Mesothelial cell of epicardium (in vitro differentiated cells): ENCODE data around the gene ST8SIA4. TPM values are rescaled to one million over a fixed set of nuclear protein-coding genes. Genes with fewer than 3 reads are reported as not detected.

Experiments
- DNase-seq, 2 experiments: peaks; one replicate each; pipeline ENCODE4 v3.0.0; 2021; ENCODE audit warnings: low spot score in 2 of 2; ENCODE audit not compliant: unreplicated experiment in 2 of 2
- H3K27ac Mint-ChIP-seq: 2 replicates; pipeline ENCODE4 v1.8.0; 2021; ENCODE audit warnings: mixed read lengths
- H3K27me3 Mint-ChIP-seq: 2 replicates; pipeline ENCODE4 v1.8.0; 2021; ENCODE audit warnings: low read depth, mixed read lengths
- H3K36me3 Mint-ChIP-seq: 2 replicates; pipeline ENCODE4 v1.8.0; 2021; ENCODE audit warnings: mixed read lengths
- H3K4me1 Mint-ChIP-seq: 2 replicates; pipeline ENCODE4 v1.8.0; 2021; ENCODE audit warnings: mixed read lengths
- H3K4me3 Mint-ChIP-seq: 2 replicates; pipeline ENCODE4 v1.8.0; 2021; ENCODE audit warnings: mild to moderate bottlenecking, moderate library complexity, mixed read lengths
- H3K9me3 Mint-ChIP-seq: 2 replicates; pipeline ENCODE4 v1.8.0; 2021; ENCODE audit warnings: mixed read lengths
- CTCF ChIP-seq: fragments of 200-600 bp; sonication (generic); IDR thresholded peaks from one replicate; pipeline ENCODE4 v1.5.0; 2021; ENCODE audit warnings: antibody characterized with exemption; ENCODE audit not compliant: unreplicated experiment
- total RNA-seq: library from RNA; stranded (reverse); gene quantifications from 3 replicates; pipeline ENCODE4 v1.2.1, GENCODE V29; 2021

The ST8SIA4 gene
- total RNA-seq, 1 donor from 2014 or later = 9.6 TPM

DNA sequence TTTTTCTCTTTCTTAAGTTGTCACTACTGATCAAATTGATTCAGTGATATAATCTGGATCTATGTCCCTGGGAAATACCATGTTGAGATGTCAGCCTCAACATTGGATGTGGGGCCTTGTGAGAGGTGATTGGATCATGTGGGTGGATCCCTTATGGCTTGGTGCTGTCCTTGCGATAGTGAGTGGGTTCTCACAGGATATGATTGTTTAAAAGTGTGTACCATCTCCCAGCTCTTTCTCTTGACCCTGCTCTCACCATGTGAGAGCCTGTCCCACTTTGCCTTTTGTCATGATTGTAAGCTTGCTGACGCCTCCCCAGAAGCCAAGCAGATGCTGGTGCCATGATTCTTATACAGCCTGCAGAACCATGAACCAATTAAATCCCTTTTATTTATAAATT is 68.6 kb downstream of the ST8SIA4 start:
- no peaks in the 10 kb centered on the region for H3K36me3 Mint-ChIP-seq
- no peak overlapping the region for H3K4me3 Mint-ChIP-seq
- no peak for DNase-seq
- peaks cover 16% of the 10 kb centered on the region for H3K4me1 Mint-ChIP-seq
- no peaks in the 10 kb centered on the region for H3K27me3 Mint-ChIP-seq
- TF ChIP-seq CTCF = no peak
- H3K27ac Mint-ChIP-seq = no peak overlapping the region
- peaks cover 7% of the 10 kb centered on the region for H3K9me3 Mint-ChIP-seq

- Mint-ChIP-seq H3K36me3 (no peaks in the 10 kb centered on the region), H3K9me3 (peaks cover 7% of the 10 kb centered on the region), H3K4me3 (no peak overlapping the region), H3K27me3 (no peaks in the 10 kb centered on the region), H3K27ac (no peak overlapping the region), H3K4me1 (peaks cover 22% of the 10 kb centered on the region)
- no peak for TF ChIP-seq CTCF
- no peak for DNase-seq
These were observed 70.5 kb downstream of the ST8SIA4 start for GRCh38 chr5:100832252-100833230.

- no peaks in the 10 kb centered on the region for H3K36me3 Mint-ChIP-seq
- peaks cover 20% of the 10 kb centered on the region for H3K4me1 Mint-ChIP-seq
- peaks cover 3% of the 10 kb centered on the region for H3K9me3 Mint-ChIP-seq
- H3K27me3 Mint-ChIP-seq = no peaks in the 10 kb centered on the region
- no peak overlapping the region for H3K4me3 Mint-ChIP-seq
- DNase-seq = no peak
- no peak overlapping the region for H3K27ac Mint-ChIP-seq
- no peak for TF ChIP-seq CTCF
These were observed 74.2 kb downstream of the ST8SIA4 start for GRCh38 chr5:100828898-100829356.

DNA sequence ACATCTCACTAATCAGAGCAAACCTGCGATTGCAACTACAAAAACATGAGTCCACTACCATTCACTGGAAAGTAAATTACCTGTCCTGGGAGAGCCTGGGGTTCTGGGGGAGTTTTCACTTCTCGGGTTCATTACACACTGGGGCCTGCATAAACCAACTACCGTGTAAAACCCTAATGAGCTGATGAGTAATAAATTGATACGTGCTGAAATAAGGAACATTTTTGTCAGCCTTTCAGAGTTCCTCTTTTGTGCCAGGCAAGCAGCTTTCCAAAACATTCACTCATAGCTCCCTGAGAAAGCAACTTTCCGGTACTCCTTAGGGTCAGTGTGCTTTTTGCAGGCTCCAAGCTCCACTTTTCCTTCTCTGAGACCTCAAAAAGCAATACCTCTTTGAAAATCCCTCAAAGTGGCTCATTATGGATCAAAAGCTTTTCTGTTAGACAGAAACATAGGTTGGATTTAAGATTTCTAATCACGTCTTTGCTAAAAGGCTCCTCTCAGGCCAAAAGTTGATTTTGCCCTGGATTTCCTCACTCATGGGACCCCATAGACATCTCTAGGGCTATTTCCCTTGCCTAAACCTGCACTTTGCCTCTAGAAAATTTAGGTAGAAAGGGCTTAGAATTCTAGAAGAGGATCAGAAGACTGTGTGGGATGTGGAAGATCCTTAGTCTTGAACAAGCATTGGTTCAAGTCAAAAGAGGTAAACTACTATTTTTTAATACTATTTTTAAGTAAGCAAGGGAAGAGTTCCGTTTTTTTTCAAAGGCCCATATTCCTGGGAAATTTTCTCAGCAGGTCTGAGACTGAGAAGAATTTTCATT is 74.8 kb downstream of the ST8SIA4 start:
- Mint-ChIP-seq H3K4me3 (no peak overlapping the region), H3K9me3 (peaks cover 3% of the 10 kb centered on the region), H3K27me3 (no peaks in the 10 kb centered on the region), H3K36me3 (no peaks in the 10 kb centered on the region), H3K27ac (no peak overlapping the region), H3K4me1 (peaks cover 19% of the 10 kb centered on the region)
- no peak for TF ChIP-seq CTCF
- DNase-seq = no peak

DNA sequence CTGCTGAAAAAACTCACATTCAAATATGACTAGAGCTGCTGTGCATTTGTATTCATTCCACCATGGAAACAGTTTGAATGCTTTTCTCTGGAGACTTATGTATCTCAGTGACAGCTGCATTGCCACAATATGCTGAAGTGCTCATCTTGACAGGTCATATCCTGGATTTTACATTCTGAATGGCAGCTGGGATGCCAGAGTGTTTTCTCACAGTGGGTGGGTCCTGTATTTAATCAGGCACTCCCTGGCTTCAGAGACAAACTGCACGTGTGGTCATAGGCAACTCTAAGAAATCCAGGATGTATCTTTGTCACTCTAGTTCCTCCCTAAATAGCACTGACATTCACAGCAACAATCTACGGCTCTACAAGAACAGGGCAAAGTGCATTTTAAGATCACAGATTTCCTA is 75.6 kb downstream of the ST8SIA4 start:
- H3K4me1 Mint-ChIP-seq = peaks cover 13% of the 10 kb centered on the region
- H3K27ac Mint-ChIP-seq = no peak overlapping the region
- H3K36me3 Mint-ChIP-seq = no peaks in the 10 kb centered on the region
- no peak for TF ChIP-seq CTCF
- H3K9me3 Mint-ChIP-seq = no peaks in the 10 kb centered on the region
- H3K27me3 Mint-ChIP-seq = no peaks in the 10 kb centered on the region
- H3K4me3 Mint-ChIP-seq = no peak overlapping the region
- no peak for DNase-seq
